ENCODE data around the gene SOBP.

Gene SOBP

DNA sequence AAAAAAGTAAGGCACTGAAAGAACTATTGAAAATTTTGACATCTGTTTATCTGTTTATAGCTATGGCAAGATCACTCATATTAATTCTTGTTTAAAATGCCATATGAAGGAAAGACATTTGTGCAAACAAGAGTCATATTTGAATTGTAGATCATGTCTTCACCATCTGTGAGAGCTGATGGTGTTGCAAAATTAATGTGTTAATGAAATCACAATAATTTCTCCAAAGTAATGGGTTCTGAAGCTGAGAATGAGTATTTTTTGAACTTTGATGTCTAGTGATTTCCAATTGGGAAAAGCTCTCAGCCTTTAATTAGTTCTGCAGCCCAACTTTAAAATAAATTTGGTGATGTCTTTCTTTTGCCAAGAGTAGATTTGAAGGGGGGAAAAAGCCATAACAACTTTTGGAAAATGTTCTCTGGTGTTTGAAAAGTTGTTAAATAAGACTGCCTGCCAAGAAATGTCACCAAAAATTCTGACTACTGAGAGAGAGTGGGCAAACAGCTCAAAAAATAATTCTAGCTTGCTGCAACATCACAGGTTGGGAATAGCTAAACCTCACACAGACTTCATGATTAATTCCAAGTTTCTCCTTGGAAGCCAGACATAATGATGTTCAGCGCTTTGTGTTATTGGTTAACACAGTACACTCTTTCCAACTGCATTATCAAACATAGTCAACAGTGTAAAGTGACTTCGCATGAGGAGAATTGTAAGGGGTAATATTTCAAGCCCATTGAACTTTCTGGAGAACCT lies 142.6 kb downstream of the SOBP start:
- TF ChIP-seq, protein P1, sequence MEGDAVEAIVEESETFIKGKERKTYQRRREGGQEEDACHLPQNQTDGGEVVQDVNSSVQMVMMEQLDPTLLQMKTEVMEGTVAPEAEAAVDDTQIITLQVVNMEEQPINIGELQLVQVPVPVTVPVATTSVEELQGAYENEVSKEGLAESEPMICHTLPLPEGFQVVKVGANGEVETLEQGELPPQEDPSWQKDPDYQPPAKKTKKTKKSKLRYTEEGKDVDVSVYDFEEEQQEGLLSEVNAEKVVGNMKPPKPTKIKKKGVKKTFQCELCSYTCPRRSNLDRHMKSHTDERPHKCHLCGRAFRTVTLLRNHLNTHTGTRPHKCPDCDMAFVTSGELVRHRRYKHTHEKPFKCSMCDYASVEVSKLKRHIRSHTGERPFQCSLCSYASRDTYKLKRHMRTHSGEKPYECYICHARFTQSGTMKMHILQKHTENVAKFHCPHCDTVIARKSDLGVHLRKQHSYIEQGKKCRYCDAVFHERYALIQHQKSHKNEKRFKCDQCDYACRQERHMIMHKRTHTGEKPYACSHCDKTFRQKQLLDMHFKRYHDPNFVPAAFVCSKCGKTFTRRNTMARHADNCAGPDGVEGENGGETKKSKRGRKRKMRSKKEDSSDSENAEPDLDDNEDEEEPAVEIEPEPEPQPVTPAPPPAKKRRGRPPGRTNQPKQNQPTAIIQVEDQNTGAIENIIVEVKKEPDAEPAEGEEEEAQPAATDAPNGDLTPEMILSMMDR (IDR thresholded peaks at IDR 0.05) = no peak
- no peak for TF ChIP-seq ZFX (IDR thresholded peaks at IDR 0.05; ENCODE audit: borderline replicate concordance)
- H3K27ac ChIP-seq = no peak overlapping the region

DNA sequence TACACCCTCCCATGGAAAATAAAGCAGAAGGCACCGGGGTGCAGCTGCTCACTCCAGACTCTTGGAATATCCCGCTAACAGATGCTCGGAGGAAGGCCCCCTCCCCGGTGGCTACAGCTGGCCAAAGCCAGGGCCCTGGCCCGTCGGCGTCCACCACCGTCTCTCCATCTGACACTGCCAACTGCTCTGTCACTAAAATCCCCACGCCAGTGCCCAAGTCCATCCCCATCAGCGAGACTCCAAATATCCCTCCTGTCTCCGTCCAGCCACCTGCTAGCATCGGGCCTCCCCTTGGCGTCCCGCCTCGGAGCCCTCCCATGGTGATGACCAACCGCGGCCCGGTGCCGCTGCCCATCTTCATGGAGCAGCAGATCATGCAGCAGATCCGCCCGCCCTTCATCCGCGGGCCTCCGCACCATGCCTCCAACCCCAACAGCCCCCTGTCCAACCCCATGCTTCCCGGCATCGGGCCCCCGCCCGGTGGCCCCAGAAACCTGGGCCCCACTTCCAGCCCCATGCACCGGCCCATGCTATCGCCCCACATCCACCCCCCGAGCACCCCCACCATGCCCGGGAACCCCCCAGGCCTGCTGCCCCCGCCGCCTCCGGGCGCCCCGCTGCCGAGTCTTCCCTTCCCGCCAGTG lies 143.9 kb downstream of the SOBP start:
- TF ChIP-seq, protein P1 (IDR thresholded peaks at IDR 0.05) = no peak
- no peak for TF ChIP-seq ZFX (IDR thresholded peaks at IDR 0.05; ENCODE audit: borderline replicate concordance)

DNA sequence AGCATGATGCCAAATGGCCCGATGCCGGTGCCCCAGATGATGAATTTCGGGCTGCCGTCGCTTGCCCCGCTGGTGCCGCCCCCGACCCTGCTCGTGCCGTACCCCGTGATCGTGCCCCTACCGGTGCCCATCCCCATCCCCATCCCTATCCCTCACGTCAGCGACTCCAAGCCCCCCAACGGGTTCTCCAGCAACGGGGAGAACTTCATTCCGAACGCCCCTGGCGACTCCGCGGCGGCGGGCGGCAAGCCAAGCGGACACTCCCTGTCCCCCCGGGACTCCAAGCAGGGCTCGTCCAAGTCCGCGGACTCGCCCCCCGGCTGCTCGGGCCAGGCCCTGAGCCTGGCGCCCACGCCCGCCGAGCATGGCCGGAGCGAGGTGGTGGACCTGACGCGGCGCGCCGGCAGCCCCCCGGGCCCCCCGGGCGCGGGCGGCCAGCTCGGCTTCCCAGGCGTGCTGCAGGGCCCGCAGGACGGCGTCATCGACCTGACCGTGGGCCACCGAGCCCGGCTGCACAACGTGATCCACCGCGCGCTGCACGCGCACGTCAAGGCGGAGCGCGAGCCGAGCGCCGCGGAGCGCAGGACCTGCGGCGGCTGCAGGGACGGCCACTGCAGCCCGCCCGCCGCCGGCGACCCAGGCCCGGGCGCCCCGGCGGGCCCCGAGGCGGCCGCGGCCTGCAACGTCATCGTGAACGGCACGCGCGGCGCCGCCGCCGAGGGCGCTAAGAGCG lies 144.6 kb downstream of the SOBP start:
- H3K27ac ChIP-seq = no peak overlapping the region
- TF ChIP-seq, protein P1 (IDR thresholded peaks at IDR 0.05) = no peak
- TF ChIP-seq ZFX (IDR thresholded peaks at IDR 0.05; ENCODE audit: borderline replicate concordance) = no peak

More for the DNA sequence above, 143.9 kb downstream of the SOBP start:
- no peak overlapping the region for H3K27ac ChIP-seq

DNA sequence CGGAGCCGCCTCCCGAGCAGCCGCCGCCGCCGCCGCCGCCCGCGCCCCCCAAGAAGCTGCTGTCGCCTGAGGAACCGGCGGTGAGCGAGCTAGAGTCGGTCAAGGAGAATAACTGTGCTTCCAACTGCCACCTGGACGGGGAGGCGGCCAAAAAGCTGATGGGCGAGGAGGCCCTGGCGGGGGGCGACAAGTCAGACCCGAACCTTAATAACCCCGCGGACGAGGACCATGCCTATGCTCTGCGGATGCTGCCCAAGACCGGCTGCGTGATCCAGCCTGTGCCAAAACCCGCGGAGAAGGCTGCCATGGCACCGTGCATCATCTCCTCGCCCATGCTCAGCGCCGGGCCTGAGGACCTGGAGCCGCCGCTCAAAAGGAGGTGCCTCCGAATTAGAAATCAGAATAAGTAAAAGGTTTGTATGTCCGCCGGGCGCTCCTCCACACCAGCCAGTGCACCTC lies 145.2 kb downstream of the SOBP start:
- no peak overlapping the region for H3K27ac ChIP-seq
- TF ChIP-seq, protein P1 (IDR thresholded peaks at IDR 0.05) = no peak
- no peak for TF ChIP-seq ZFX (IDR thresholded peaks at IDR 0.05; ENCODE audit: borderline replicate concordance)

DNA sequence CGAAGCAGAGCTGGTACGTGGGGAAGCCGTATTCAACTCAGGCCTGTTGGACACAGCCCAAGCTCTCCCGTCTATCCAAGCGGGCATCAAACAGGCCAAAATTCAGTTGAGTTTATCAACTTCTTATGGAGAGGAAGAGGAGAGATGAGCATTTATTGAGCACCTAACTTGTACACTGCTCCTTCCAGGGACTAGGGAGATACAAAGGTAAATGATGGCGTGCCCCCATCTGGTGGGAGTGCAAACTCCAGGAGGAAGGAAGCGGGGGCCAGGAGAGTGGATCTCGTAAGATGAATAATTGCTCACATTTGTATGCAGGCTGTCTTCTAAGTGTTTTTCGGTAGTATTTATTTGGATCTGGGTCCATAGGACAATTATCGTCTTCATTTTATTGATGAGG lies 146.6 kb downstream of the SOBP start:
- TF ChIP-seq, protein P1 (IDR thresholded peaks at IDR 0.05) = 0 out of 2 replicates have a peak, but pooled peaks have one; percentile 9
- TF ChIP-seq ZFX (IDR thresholded peaks at IDR 0.05; ENCODE audit: borderline replicate concordance) = no peak
- H3K27ac ChIP-seq = no peak overlapping the region

DNA sequence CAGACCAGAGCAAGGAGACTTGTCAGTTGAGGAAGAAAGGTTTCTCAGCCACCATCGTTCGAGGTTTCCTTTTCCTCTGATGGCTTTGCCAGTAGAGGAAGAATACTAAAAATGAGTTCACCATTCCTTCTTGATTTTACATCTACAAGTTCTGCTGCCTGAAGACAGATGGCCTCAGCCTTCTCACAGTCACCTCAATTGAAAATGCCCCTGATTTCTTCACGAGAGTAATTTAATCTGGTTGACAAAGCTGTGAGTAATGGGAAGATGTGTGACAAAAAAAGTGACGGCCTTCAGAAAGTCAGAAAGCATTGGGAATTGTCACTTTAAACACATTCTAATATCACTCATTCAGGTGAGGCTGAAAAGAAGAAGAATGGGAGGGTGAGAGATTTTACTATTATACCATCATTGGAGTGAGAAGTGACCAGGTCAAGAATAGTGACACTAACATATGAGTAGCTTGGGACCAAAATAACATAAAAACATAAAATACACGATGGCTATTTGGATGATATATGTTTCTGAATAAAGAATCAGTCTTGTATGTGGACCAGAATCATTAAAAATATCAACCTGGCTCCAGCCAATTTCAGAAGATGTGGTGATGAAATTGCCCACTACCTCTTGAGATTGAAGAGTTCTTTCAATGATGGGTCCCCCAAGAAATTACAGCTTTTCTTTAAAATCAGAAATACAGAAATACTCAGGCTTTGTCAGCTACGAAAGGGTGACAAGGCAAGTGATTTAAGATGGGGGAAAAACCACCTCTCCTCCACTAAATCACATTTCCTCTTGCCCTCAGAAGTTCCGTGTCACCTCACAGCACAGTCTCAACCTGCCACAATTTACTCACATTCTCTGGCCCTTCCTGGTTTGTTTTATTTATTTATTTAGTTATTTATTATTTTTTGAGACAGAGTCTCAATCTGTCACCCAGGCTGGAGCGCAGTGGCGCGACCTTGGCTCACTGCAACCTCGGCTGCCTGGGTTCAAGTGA lies 147.7 kb downstream of the SOBP start:
- TF ChIP-seq, protein P1 (IDR thresholded peaks at IDR 0.05) = no peak
- no peak for TF ChIP-seq ZFX (IDR thresholded peaks at IDR 0.05; ENCODE audit: borderline replicate concordance)
- H3K27ac ChIP-seq = no peak overlapping the region

All from 22Rv1 (cell line).